ENCODE measurements around the gene GRN.
"Not testable (repeated sequence)": the region's sequence is repeated elsewhere in the genome, so short reads cannot be mapped to it uniquely, and the experiment has no call there.

Gene GRN

GRCh38 chr17:44322236-44322895 is 22.7 kb upstream of the GRN start:
- DNase-seq = no peak

- no peak for DNase-seq
Observed at GRCh38 chr17:44323359-44324091, 21.6 kb upstream of the GRN start.

GRCh38 chr17:44324092-44324570 is 21.0 kb upstream of the GRN start:
- no peak for DNase-seq

- peak; percentile 84 for DNase-seq
Observed at GRCh38 chr17:44324571-44325275, 20.4 kb upstream of the GRN start, which contains the start of gene SLC25A39. Gene SLC25A39 (minus strand): TSS chr17:44324823. CDS start chr17:44323562, 1,261 bp downstream.

GRCh38 chr17:44326861-44327444 is 18.1 kb upstream of the GRN start:
- DNase-seq = peak; percentile 98

GRCh38 chr17:44327715-44328449 is 17.2 kb upstream of the GRN start:
- DNase-seq = peak; percentile 24

- DNase-seq = not testable (repeated sequence)
Observed at GRCh38 chr17:44329516-44329915, 15.6 kb upstream of the GRN start.

- not testable (repeated sequence) for DNase-seq
Observed at GRCh38 chr17:44330263-44330662, 14.8 kb upstream of the GRN start.

GRCh38 chr17:44331249-44331760 is 13.8 kb upstream of the GRN start:
- peak; percentile 82 for DNase-seq

- no peak for DNase-seq
Observed at GRCh38 chr17:44333371-44333770, 11.7 kb upstream of the GRN start.

- DNase-seq = no peak
Observed at GRCh38 chr17:44334315-44334714, 10.8 kb upstream of the GRN start.

- peak; percentile 10 for DNase-seq
Observed at GRCh38 chr17:44334727-44335126, 10.4 kb upstream of the GRN start.

GRCh38 chr17:44335564-44335963 is 9.5 kb upstream of the GRN start:
- DNase-seq = no peak

- no peak for DNase-seq
Observed at GRCh38 chr17:44335968-44336367, 9.1 kb upstream of the GRN start.

GRCh38 chr17:44338702-44339101 is 6.4 kb upstream of the GRN start:
- DNase-seq = no peak

GRCh38 chr17:44340553-44340952 is 4.5 kb upstream of the GRN start:
- not testable (repeated sequence) for DNase-seq

GRCh38 chr17:44343510-44344209 is 1.4 kb upstream of the GRN start:
- DNase-seq = no peak

GRCh38 chr17:44345454-44346026 is 438 bp downstream of the GRN start:
- DNase-seq = peak; percentile 57

GRCh38 chr17:44346064-44346844 is 1.2 kb downstream of the GRN start:
- no peak for DNase-seq

Measured in SHP77 treated with DMSO at 0.1 percent for 48 hours (cell line).